K562 (cell line): Measurements from ENCODE around the gene ZNF154. TPM values are rescaled to one million over a fixed set of nuclear protein-coding genes. Genes with fewer than 3 reads are reported as not detected.
A peak's percentile ranks its signal among the peaks of the same experiment; 100 is the strongest.

Experiments
- ATAC-seq: fragments of 200-7000 bp; cut with Tn5 transposase; 3 replicates; pipeline ENCODE4 v1.9.1; 2020; ENCODE audit warnings: moderate library complexity
- Bru-seq: library from RNA; stranded (reverse); fragments of 400-500 nt; gene quantifications from one replicate; lab custom pipeline; 2021; lab: Mats Ljungman, UMichigan
- BruChase-seq, 2 experiments: library from RNA; stranded (reverse); fragments of 400-500 nt; gene quantifications; one replicate each; lab custom pipeline; 2021; lab: Mats Ljungman, UMichigan
- BruUV-seq: library from RNA; stranded (reverse); fragments of 400-500 nt; replicated peaks from 2 replicates; lab custom pipeline; 2021; lab: Mats Ljungman, UMichigan
- CTCF ChIA-PET: fragments of 300-600 bp; formaldehyde crosslinking; extraction: SDS; loops from one replicate; lab custom pipeline; 2021; ENCODE audit warnings: low intra/inter-chr PET ratio; lab: Yijun Ruan, JAX
- POLR2A ChIA-PET: fragments of 300-600, 350-650 bp; sonication (Branson Sonifier 250); formaldehyde crosslinking; extraction: SDS; loops from one replicate; lab custom pipeline; 2021; ENCODE audit warnings: antibody characterized with exemption, inconsistent platforms; lab: Yijun Ruan, JAX
- DNase-seq, 4 experiments: peaks; one replicate each; pipeline versions ENCODE4 v3.0.0 to v3.0.0-alpha.2; 2011 to 2018; ENCODE audit warnings: low spot score in 3 of 4, mixed read lengths in 3 of 4; ENCODE audit errors: extremely low read depth in 1 of 4
- FAIRE-seq: peaks from 2 replicates; lab custom pipeline; 2011; peaks lifted over from hg19 to GRCh38; lab: Jason Lieb, UNC
- H2AFZ ChIP-seq: 2 replicates; pipeline ENCODE4 v1.6.0; 2011; ENCODE audit warnings: low read depth, low read length, control low read depth, inconsistent platforms
- H3K27ac ChIP-seq: fragments of 200-600 bp; 3 replicates; pipeline ENCODE4 v1.8.0; 2011; ENCODE audit warnings: low read depth, mild to moderate bottlenecking, control low read depth, inconsistent platforms, low read length, moderate library complexity, mixed read lengths; ENCODE audit errors: extremely low read depth
- H3K27me3 ChIP-seq, 2 experiments: fragments of 300-600 bp in 1 of 2; 2 replicates in 1 of 2; 3 replicates in 1 of 2; pipeline versions ENCODE4 v1.6.0 to v1.8.0; 2011; ENCODE audit warnings: inconsistent platforms in 2 of 2, low read length in 2 of 2, mild to moderate bottlenecking in 1 of 2, mixed read lengths in 1 of 2, moderate library complexity in 1 of 2; ENCODE audit not compliant: control insufficient read depth in 2 of 2, insufficient read depth in 2 of 2
- H3K36me3 ChIP-seq: fragments of 300-600 bp; 3 replicates; pipeline ENCODE4 v1.8.0; 2011; ENCODE audit warnings: mild to moderate bottlenecking, low read length, inconsistent platforms; ENCODE audit not compliant: control insufficient read depth, insufficient read depth
- H3K4me1 ChIP-seq, 2 experiments: fragments of 200-600 bp in 1 of 2; replicated peaks in 1 of 2; 2 replicates in 1 of 2; 3 replicates in 1 of 2; pipeline versions ENCODE4 v1.5.1 to v1.8.0; 2011; ENCODE audit warnings: inconsistent platforms in 2 of 2, low read length in 2 of 2, mild to moderate bottlenecking in 1 of 2, mixed read lengths in 1 of 2, moderate library complexity in 1 of 2; ENCODE audit not compliant: control insufficient read depth in 2 of 2, insufficient read depth in 2 of 2
- H3K4me2 ChIP-seq: 2 replicates; pipeline ENCODE4 v1.6.1; 2011; ENCODE audit warnings: low read length, control low read depth, inconsistent platforms, mixed read lengths; ENCODE audit not compliant: insufficient read depth
- H3K4me3 ChIP-seq: fragments of 200-600 bp; sonication (generic), shearing (Covaris generic); 2 replicates; pipeline ENCODE4 v1.5.1; 2016; ENCODE audit warnings: control low read depth, inconsistent platforms
- H3K79me2 ChIP-seq: fragments of 200-600 bp; 3 replicates; pipeline ENCODE4 v1.8.0; 2011; ENCODE audit warnings: low read length, inconsistent platforms; ENCODE audit not compliant: control insufficient read depth, insufficient read depth
- H3K9ac ChIP-seq, 2 experiments: 2 replicates each; pipeline versions ENCODE4 v1.6.0 to v1.6.1; 2011; ENCODE audit warnings: low read depth in 2 of 2, low read length in 2 of 2, control low read depth in 1 of 2, inconsistent platforms in 1 of 2, mild to moderate bottlenecking in 1 of 2, mixed read lengths in 1 of 2; ENCODE audit not compliant: insufficient read depth in 1 of 2
- H3K9me1 ChIP-seq: one replicate; pipeline ENCODE4 v1.6.0; 2011; ENCODE audit warnings: inconsistent platforms, mild to moderate bottlenecking, low read length, moderate library complexity; ENCODE audit not compliant: control insufficient read depth, insufficient read depth
- H3K9me3 ChIP-seq: replicated peaks from 2 replicates; pipeline ENCODE4 v1.5.1; 2011; ENCODE audit warnings: low read depth, low read length, inconsistent platforms; ENCODE audit not compliant: control insufficient read depth, insufficient read depth
- H4K20me1 ChIP-seq: replicated peaks from 2 replicates; pipeline ENCODE4 v1.6.1; 2011; ENCODE audit warnings: low read length, inconsistent platforms, mixed read lengths; ENCODE audit not compliant: control insufficient read depth, insufficient read depth
- HDAC1 ChIP-seq, 2 experiments: fragments of 450-650 bp; IDR thresholded peaks; 2 replicates each; pipeline ENCODE4 v1.6.1; 2016 to 2017; ENCODE audit warnings: inconsistent platforms in 1 of 2, mild to moderate bottlenecking in 1 of 2, moderate library complexity in 1 of 2
- POU5F1 ChIP-seq: fragments of 150-350 bp; IDR thresholded peaks from 2 replicates; pipeline ENCODE4 v1.6.1; 2014; ENCODE audit warnings: borderline replicate concordance, low read length, low read depth, mild to moderate bottlenecking; ENCODE audit not compliant: partially characterized antibody
- YY1 ChIP-seq, 3 experiments: IDR thresholded peaks; 2 replicates each; pipeline ENCODE4 v1.6.1; 2011; ENCODE audit warnings: low read length in 2 of 3, mild to moderate bottlenecking in 2 of 3, moderate library complexity in 2 of 3, borderline replicate concordance in 1 of 3, control low read depth in 1 of 3, low read depth in 1 of 3; ENCODE audit not compliant: insufficient read depth in 3 of 3, insufficient replicate concordance in 2 of 3, control insufficient read depth in 1 of 3, insufficient read length in 1 of 3; ENCODE audit errors: extremely low read depth in 1 of 3
- ZNF589 ChIP-seq: fragments of 200-800 bp; sonication (Bioruptor generic); IDR thresholded peaks from 2 replicates; pipeline ENCODE4 v1.6.1; 2016; ENCODE audit warnings: low read depth, missing genetic modification characterization, missing compliant biosample characterization
- ZNF77 ChIP-seq: fragments of 250-450 bp; sonication (Bioruptor Pico); IDR thresholded peaks from 2 replicates; pipeline ENCODE4 v1.5.0; 2020
- WGBS: fragments of 100-300 bp; shearing (Covaris generic); methylation state at CpG from one replicate; pipeline ENCODE4 v1.1.6; 2016; ENCODE audit warnings: low coverage, mixed read lengths; ENCODE audit not compliant: insufficient coverage; ENCODE audit errors: missing lambda C conversion rate; 5-methylcytosine and 5-hydroxymethylcytosine counted together
- in situ Hi-C: fragments of 300-500 bp; cut with MboI; formaldehyde crosslinking; loops from 4 replicates; pipeline ENCODE4 v1.15.0; 2018; ENCODE audit warnings: inconsistent platforms, mixed read lengths
- intact Hi-C: fragments of 100-400 bp; cut with micrococcal nuclease; formaldehyde crosslinking; loops from 2 replicates; pipeline ENCODE4 v1.14.2; 2022
- long read RNA-seq, 3 experiments: library from polyadenylated mRNA in 2 of 3; library from RNA in 1 of 3; unstranded in 2 of 3; stranded (forward) in 1 of 3; transcript quantifications; one replicate each; pipeline ENCODE4 v2.0.0, GENCODE V29; 2019 to 2022
- polyA minus RNA-seq, 3 experiments: library from RNA; depleted of rRNA, polyadenylated mRNA; stranded (reverse); fragments of >200 nt; gene quantifications; 2 replicates each; pipeline ENCODE4 v1.2.3, GENCODE V29; 2011
- polyA plus RNA-seq, 8 experiments: library from polyadenylated mRNA; depleted of rRNA in 4 of 8; stranded (reverse) in 5 of 8; unstranded in 3 of 8; fragments of >200 nt; fragmentation: Nextera tagmentation in 2 of 8; fragmentation: Illumina TruSeq in 1 of 8; extraction: Ambion mirVana in 2 of 8; extraction: Trizol in 1 of 8; gene quantifications; 2 replicates each; pipeline versions ENCODE4 v1.2.1 to v1.2.3, GENCODE V29; 2011 to 2014; ENCODE audit warnings: inconsistent platforms in 1 of 8, missing spikeins in 1 of 8
- total RNA-seq, 7 experiments: library from RNA; depleted of rRNA in 6 of 7; stranded (reverse); fragments of >200 nt in 6 of 7; fragmentation: Illumina TruSeq in 2 of 7; extraction: Trizol in 2 of 7; gene quantifications; 2 replicates each; pipeline versions ENCODE4 v1.2.1 to v1.2.3, GENCODE V29; 2011 to 2021; ENCODE audit warnings: low replicate concordance in 1 of 7

Gene ZNF154
- 0.07 and 0.26 TPM in 2 replicates for total RNA-seq (2011; cell fraction: chromatin; rRNA removed; ENCODE audit: low replicate concordance)
- total RNA-seq (2011; cell fraction: nucleolus; rRNA removed): 0.13 and 0.17 TPM in 2 replicates
- total RNA-seq (2011; cell fraction: nucleoplasm; rRNA removed): 0.15 TPM in 1 of 2 replicates, not detected in the other
- total RNA-seq (2014; rRNA removed) (0.04 TPM in 1 of 2 replicates, not detected in the other), total RNA-seq (2014; rRNA removed; fragmentation: Illumina TruSeq; extraction: Trizol) (not detected in 2 replicates), total RNA-seq (2015; rRNA removed; fragmentation: Illumina TruSeq; extraction: Trizol) (not detected in 2 replicates), total RNA-seq (2021) (0.07 TPM in 2 replicates), polyA plus RNA-seq (2011; rRNA removed) (not detected in 2 replicates), polyA plus RNA-seq (2014; fragmentation: Illumina TruSeq; extraction: Trizol) (not detected in 2 replicates), polyA plus RNA-seq (2014; fragmentation: Nextera tagmentation; extraction: Ambion mirVana) (under 1 TPM; 0.06 to 0.11 TPM), polyA plus RNA-seq (2014; rRNA removed) (not detected in 2 replicates), polyA minus RNA-seq (2011; rRNA and poly(A)+ RNA removed) (0.06 TPM in 1 of 2 replicates, not detected in the other), Bru-seq, nascent RNA (percentile 28 among the genes with signal in this experiment), BruChase-seq, experiment 1, labeled RNA remaining after a 2-hour chase (percentile 21 among the genes with signal in this experiment), BruChase-seq, experiment 2, labeled RNA remaining after a 6-hour chase (percentile 23 among the genes with signal in this experiment)
- not detected in 2 replicates for polyA plus RNA-seq (2011; cell fraction: cytosol; rRNA removed)
- polyA plus RNA-seq (2011; cell fraction: nucleus; rRNA removed): not detected in 2 replicates
- polyA plus RNA-seq (2012): 0.09 and 0.29 TPM in 2 replicates
- polyA minus RNA-seq (2011; cell fraction: cytosol; rRNA and poly(A)+ RNA removed): not detected in 2 replicates
- not detected in 2 replicates for polyA minus RNA-seq (2011; cell fraction: nucleus; rRNA and poly(A)+ RNA removed)
- long read RNA-seq, experiment 1: 0 reads
- long read RNA-seq, experiment 2: 0 reads
- long read RNA-seq, experiment 3: 0 reads

DNA sequence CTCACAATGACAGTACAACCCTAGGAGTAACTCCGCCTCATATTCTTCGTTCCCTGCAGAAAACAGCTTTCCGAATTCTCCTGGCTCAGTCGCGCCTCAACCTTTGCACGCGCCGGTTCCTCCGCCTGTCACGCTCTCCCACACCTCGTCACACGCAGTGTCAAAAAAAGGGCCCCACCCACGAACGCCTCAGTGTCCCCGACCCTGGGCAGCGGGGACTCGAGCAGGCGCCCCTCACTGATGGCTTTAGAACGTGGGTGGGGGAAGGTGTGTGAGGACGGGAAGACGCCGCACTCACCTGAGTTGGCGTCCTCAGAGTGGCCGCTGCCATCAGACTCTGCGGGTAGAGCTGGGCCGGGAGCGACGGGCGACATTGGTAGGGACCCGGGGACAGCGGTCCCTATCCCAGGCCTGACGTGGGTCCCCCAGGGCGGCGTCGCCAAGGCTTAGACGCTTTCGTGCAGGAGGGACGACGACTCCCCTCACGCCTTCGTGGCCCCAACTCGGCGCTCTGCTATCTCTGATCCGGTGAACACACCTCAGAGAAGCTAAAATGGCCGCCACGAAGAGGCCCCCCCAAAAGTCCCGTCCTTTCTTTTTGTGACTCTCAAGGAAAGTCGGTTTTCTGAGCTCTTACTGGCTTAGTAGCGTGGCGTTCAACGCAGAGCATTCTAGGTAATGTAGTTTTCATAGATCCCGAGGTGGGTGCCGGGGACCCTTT is at the start of gene ZNF154:
Gene ZNF154, minus strand, starts transcription at position 564 of the 721 bp plus-strand sequence. Its CDS starts 233 bp downstream, at position 331.
- H4K20me1 ChIP-seq: no peaks in the 10 kb centered on the region
- intact Hi-C loops: no loop called here
- FAIRE-seq: no peak
- H3K27me3 ChIP-seq: no peaks in the 10 kb centered on the region
- no peak for ATAC-seq
- H2AFZ ChIP-seq: no peak within 1 kb of the TSS
- POLR2A ChIA-PET: interaction anchor here (0.8 kb wide), 1 partner anchor 19 kb away, joined by 3 read pairs; the partner anchor contains the start of gene ZNF671
- in situ Hi-C loops: no loop called here
- no peaks in the 10 kb centered on the region for H3K36me3 ChIP-seq
- peaks cover 0 to 6% of the 10 kb centered on the region in 2 experiments; a peak in 3 of 5 replicates for H3K4me1 ChIP-seq
- no peak within 1 kb of the TSS for H3K4me3 ChIP-seq
- H3K79me2 ChIP-seq: no peaks in the 10 kb centered on the region
- no peaks in the 10 kb centered on the region for H3K9me1 ChIP-seq
- H3K27ac ChIP-seq: no peak within 1 kb of the TSS
- no peak within 1 kb of the TSS for H3K9ac ChIP-seq
- CTCF ChIA-PET: no interaction called here
- TF ChIP-seq POU5F1 (no peak), ZNF589 (CRISPR knock-in tag) (no peak), HDAC1 (IDR thresholded peaks at IDR 0.05) (no peak), ZNF77 (CRISPR knock-in tag) (no peak), YY1 (IDR thresholded peaks at IDR 0.05; ENCODE audit: borderline replicate concordance in 1 of 3, control insufficient read depth in 1 of 3, extremely low read depth in 1 of 3, insufficient read depth in 3 of 3, insufficient read length in 1 of 3, insufficient replicate concordance in 2 of 3, low read depth in 1 of 3, low read length in 2 of 3) (peak in 1 of 3 experiments; percentile 74)
- 44% methylated on average over 49 of the region's 53 CpGs for WGBS
- no peak within 1 kb of the TSS for H3K4me2 ChIP-seq
- no peaks in the 10 kb centered on the region; the same call in 1 of the 2 replicates for H3K9me3 ChIP-seq
- BruUV-seq: no TSS peak
- DNase-seq: no peak
